Activated naive CD4-positive, alpha-beta T cell treated with anti-CD3 and anti-CD28 coated beads, Interleukin-2, amount 10 ng/mL, durations not matched to agents 7 days and 5 days (primary cell): ENCODE measurements around the gene RBM20.

Experiments
- CTCF ChIA-PET: fragments of 350-600 bp; sonication (Branson Sonifier 250); formaldehyde crosslinking; loops from one replicate; lab custom pipeline; 2021; ENCODE audit warnings: antibody characterized with exemption; lab: Charles Lee
- DNase-seq: peaks from one replicate; pipeline ENCODE4 v3.0.0-alpha.2; 2020
- H3K27ac Mint-ChIP-seq: one replicate; pipeline ENCODE4 v1.8.0; 2021; ENCODE audit warnings: mild to moderate bottlenecking, moderate library complexity, mixed read lengths
- H3K27me3 Mint-ChIP-seq: one replicate; pipeline ENCODE4 v1.8.0; 2021; ENCODE audit warnings: mild to moderate bottlenecking, mixed read lengths
- H3K36me3 Mint-ChIP-seq: one replicate; pipeline ENCODE4 v1.8.0; 2021; ENCODE audit warnings: mixed read lengths
- H3K4me1 Mint-ChIP-seq: one replicate; pipeline ENCODE4 v1.8.0; 2021; ENCODE audit warnings: mixed read lengths
- H3K4me3 Mint-ChIP-seq: one replicate; pipeline ENCODE4 v1.8.0; 2021; ENCODE audit warnings: mild to moderate bottlenecking, moderate library complexity, mixed read lengths
- H3K9me3 Mint-ChIP-seq: one replicate; pipeline ENCODE4 v1.8.0; 2021; ENCODE audit warnings: mixed read lengths

The RBM20 gene

DNA sequence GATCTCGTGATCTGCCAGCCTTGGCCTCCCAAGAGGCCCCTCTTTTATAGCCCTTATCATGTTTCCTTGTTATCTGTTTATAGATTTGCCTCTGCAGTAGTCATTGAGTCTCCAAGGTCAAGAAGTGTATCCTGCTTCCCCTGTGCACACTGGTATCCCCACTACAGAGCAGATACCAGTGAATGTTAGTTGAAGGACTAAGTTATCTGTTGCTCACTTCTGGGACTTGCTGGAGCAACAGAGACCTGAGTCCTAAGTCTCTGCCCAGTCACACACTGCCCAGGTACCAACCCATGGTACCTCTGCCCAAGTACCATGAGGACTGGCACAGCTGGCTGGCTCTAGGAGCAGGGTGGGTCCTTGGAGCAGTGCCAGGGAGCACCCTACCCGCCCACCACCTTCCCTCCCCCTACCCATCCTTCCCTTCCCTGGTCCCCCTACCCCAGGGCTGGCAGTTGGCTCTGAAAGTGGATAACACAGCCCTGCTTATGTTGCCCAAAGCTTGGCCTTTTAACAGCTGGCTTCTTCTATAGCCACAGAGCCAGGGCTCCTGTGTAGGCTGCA, 201.1 kb downstream of the RBM20 start:
- Mint-ChIP-seq H3K4me3 (no peak overlapping the region), H3K9me3 (peaks cover 3% of the 10 kb centered on the region), H3K27me3 (peaks cover 6% of the 10 kb centered on the region), H3K4me1 (peaks cover 53% of the 10 kb centered on the region), H3K36me3 (no peaks in the 10 kb centered on the region), H3K27ac (peak overlapping the region; percentile 69)
- CTCF ChIA-PET, result interaction anchor here (0.9 kb wide), 1 partner anchor 12 kb away, joined by 3 read pairs; no protein-coding TSS in a partner anchor
- DNase-seq, result no peak

DNA sequence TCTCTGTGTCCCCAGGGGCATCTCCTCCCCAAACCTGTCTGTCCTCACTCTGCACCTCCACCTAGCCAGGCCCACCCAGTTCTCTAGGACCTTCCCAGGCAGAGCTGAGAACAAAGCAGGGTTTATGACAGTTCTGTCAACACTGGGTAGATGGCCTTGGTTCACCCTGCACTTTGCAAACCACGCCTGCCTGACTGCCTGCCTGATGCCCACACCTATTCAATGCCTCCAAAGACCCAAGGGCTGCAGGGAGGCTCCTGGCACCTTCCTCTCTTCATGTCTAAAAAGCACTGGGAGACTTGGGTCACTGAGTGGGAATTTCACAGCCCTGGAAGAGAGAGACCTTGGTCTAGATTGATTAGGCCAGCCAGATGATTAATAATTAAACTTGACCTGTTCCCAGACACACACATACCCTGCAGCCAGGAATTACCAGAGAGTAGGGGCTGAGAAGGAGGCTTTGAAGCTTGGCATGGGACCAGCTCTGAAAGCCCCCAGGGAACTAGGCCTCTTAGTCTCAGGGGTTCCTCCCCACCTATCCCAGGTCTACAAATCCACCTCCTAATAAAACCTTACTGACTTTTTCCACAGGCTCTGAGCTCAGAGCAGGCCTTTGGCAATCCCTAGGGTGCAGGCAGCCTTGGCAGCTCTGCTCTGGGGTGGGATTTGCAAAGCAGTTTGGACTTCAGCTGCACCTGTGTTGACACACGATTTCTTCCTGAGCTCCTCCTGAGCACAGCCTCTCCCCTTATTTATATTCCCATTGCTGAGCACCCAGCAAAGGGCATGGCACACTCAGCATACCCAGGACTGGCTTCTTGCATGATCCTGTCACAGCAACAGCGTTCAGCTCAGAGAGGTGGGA, 201.9 kb downstream of the RBM20 start:
- Mint-ChIP-seq H3K4me1 (peaks cover 58% of the 10 kb centered on the region), H3K9me3 (peaks cover 3% of the 10 kb centered on the region), H3K27me3 (peaks cover 6% of the 10 kb centered on the region), H3K36me3 (no peaks in the 10 kb centered on the region), H3K4me3 (no peak overlapping the region), H3K27ac (no peak overlapping the region)
- no peak for DNase-seq
- CTCF ChIA-PET, result interaction anchor here (0.8 to 1.1 kb wide), 3 partner anchors 10 to 12 kb away, joined by 3 to 4 read pairs (median 3); no protein-coding TSS in a partner anchor

DNA sequence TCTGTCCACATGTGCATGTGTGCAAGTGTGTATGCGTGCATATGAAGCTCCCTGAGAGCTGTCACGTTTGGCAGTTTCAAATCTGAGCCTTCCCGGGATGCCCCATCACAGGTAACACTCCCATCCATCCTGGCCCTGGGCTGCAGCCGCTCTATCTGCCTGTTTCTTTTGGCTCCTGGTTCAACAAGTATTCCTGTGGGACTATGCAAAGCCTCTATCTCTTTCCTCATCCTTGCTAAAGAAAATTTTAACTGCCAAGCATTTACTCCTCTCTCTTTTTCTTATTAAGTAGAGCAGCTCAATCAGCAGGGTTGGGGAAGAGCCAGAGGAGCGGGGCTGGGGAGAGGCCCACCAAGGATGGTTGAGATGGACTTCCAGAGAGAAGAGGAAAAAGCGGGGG, 203.2 kb downstream of the RBM20 start:
- CTCF ChIA-PET, result no interaction called here
- Mint-ChIP-seq H3K27ac (no peak overlapping the region), H3K4me3 (no peak overlapping the region), H3K9me3 (peaks cover 3% of the 10 kb centered on the region), H3K36me3 (no peaks in the 10 kb centered on the region), H3K4me1 (peaks cover 59% of the 10 kb centered on the region), H3K27me3 (peaks cover 6% of the 10 kb centered on the region)
- DNase-seq, result no peak

DNA sequence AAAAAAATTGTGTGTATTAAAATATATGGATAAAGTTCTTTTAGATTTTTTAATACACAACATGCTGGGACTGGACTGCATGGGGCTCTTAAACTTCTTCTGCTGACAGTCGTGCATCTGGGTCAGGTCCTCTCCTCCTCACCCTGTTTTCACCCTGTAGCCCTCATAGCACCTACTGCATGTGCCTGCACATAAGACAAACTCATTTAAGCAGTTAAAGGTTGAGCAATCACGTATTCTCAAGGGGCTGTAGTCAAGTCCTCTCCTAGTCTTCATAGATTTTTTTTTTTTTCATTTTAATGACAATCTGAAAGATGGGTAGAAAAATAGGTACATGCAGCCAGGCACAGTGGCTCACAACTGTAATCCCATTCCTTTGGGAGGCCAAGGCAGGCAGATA, 204.0 kb downstream of the RBM20 start:
- Mint-ChIP-seq H3K9me3 (peaks cover 3% of the 10 kb centered on the region), H3K36me3 (no peaks in the 10 kb centered on the region), H3K4me1 (peaks cover 59% of the 10 kb centered on the region), H3K4me3 (no peak overlapping the region), H3K27ac (no peak overlapping the region), H3K27me3 (peaks cover 6% of the 10 kb centered on the region)
- CTCF ChIA-PET, result no interaction called here
- DNase-seq, result no peak

DNA sequence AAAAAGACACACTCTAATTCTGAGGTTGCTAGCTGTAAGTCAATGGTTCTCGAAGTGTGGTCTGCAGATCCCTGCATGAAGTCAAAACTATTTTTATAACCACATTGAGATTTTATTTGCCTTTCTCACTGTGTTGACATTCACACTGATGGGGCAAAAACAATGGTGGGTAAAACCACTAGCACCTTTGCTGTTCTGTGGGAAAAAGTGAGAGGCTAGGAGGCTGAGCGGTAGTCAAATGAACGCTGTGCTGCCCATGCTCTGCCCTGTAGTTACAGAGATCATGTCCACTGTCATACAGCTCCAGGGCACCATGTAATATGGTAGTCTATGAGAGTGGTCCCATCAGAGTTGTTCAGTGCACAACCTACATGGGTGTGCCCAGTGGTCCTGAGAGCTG, 206.0 kb downstream of the RBM20 start:
- peaks cover 61% of the 10 kb centered on the region for H3K4me1 Mint-ChIP-seq
- DNase-seq, result no peak

DNA sequence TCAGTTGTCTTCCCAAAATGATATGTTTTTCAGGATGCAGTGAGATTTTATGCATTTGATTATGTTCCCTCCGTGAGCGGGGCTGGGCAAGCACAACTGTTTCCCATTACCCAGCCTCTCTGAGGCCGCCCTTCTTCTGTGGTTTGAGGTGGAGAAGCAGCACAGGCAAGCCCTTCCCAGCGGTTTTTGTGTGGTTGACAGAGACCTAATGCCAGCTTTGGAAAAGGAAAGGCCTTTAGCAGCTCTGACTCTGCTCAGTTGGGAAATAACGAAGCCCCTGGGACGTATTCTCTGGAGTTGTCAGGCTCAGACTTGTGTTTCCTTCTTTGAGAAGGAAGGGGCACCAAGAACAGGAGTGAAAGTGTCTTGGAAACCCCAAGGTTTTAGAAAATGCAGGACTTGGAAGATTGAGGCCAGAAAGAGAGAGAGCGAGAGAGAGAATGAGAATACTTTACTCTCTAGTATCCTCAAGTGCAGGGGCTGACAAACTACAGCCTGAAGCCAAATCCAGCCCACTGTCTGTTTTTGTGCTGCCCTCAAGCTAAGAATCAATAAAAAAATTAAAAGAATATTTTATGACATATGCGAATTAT, 207.0 kb downstream of the RBM20 start:
- peak; percentile 49 for DNase-seq
- Mint-ChIP-seq H3K9me3 (peaks cover 7% of the 10 kb centered on the region), H3K36me3 (peaks cover 1% of the 10 kb centered on the region), H3K4me3 (no peak overlapping the region), H3K4me1 (peaks cover 62% of the 10 kb centered on the region), H3K27me3 (peaks cover 6% of the 10 kb centered on the region), H3K27ac (peak overlapping the region; percentile 26)
- CTCF ChIA-PET, result interaction anchor here (0.8 to 0.9 kb wide), 2 partner anchors 22 to 47 kb away, joined by 4 read pairs; no protein-coding TSS in a partner anchor

More for the DNA sequence above, 206.0 kb downstream of the RBM20 start:
- Mint-ChIP-seq H3K9me3 (peaks cover 2% of the 10 kb centered on the region), H3K36me3 (peaks cover 1% of the 10 kb centered on the region), H3K27ac (peak overlapping the region; percentile 24), H3K4me3 (no peak overlapping the region), H3K27me3 (peaks cover 6% of the 10 kb centered on the region)
- CTCF ChIA-PET, result interaction anchor here (0.8 kb wide), 1 partner anchor 46 kb away, joined by 4 read pairs; no protein-coding TSS in a partner anchor

DNA sequence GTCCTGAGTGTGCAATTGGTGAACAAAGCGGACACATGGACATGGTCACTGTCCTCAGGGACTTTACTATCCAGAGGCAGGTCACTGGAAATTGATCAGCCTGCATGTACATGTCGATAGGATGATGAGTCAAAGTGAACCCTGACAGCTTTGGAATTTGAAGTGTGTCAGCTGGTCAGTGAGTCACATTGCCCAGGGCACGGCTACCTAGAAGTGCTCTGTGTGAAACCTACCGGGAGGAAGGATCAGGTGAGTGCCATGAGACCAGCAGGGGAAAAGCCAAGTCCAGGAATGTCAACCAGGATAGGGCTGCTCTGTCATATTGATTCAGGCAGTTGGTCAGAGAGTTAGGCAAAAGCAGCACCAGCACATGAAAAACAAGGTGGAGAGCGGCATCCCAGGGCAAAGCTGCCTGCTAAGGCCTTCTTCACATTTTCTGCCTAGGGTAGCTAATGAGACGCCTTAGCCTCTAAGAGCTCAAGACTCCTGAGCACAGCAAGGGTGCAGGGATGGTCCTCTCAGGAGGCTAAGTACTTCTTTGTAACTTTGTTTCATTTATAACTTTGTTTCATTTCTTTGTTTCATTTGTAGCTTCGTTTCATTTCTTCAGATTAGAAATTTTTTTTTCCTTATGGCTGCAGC, 208.2 kb downstream of the RBM20 start:
- H3K9me3 Mint-ChIP-seq, result peaks cover 7% of the 10 kb centered on the region
- H3K36me3 Mint-ChIP-seq, result peaks cover 1% of the 10 kb centered on the region

DNA sequence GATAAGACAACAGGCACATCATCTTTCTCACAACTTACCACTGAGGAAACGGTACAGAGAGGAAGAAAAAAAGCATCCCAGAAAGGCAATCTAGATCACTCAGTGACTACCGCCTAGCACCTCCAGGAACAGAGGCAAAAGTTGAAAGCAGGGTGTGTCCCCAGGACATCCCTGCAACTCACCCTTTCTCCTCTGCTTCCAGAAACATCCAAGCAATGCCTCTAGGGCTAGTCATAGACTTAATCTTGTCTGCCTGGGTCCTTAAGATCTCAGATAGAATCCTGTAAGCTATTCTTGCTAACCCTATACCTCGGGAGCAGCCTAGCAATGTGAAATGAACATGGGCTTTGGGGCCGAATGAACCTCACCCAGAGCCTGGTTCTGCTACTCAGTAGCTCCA, 208.8 kb downstream of the RBM20 start:
- H3K4me3 Mint-ChIP-seq, result no peak overlapping the region
- peaks cover 1% of the 10 kb centered on the region for H3K36me3 Mint-ChIP-seq
- H3K27ac Mint-ChIP-seq, result no peak overlapping the region
- CTCF ChIA-PET, result interaction anchor here (0.8 to 1.5 kb wide), 4 partner anchors 12 to 49 kb away, joined by 3 to 5 read pairs (median 4); no protein-coding TSS in a partner anchor
- peaks cover 71% of the 10 kb centered on the region for H3K4me1 Mint-ChIP-seq
- no peaks in the 10 kb centered on the region for H3K27me3 Mint-ChIP-seq
- no peak for DNase-seq
- H3K9me3 Mint-ChIP-seq, result peaks cover 7% of the 10 kb centered on the region

More for the DNA sequence above, 208.2 kb downstream of the RBM20 start:
- Mint-ChIP-seq H3K27me3 (peaks cover 4% of the 10 kb centered on the region), H3K4me1 (peaks cover 65% of the 10 kb centered on the region), H3K27ac (no peak overlapping the region), H3K4me3 (no peak overlapping the region)
- CTCF ChIA-PET, result interaction anchor here (0.8 to 1.5 kb wide), 4 partner anchors 12 to 49 kb away, joined by 3 to 5 read pairs (median 4); no protein-coding TSS in a partner anchor
- no peak for DNase-seq

DNA sequence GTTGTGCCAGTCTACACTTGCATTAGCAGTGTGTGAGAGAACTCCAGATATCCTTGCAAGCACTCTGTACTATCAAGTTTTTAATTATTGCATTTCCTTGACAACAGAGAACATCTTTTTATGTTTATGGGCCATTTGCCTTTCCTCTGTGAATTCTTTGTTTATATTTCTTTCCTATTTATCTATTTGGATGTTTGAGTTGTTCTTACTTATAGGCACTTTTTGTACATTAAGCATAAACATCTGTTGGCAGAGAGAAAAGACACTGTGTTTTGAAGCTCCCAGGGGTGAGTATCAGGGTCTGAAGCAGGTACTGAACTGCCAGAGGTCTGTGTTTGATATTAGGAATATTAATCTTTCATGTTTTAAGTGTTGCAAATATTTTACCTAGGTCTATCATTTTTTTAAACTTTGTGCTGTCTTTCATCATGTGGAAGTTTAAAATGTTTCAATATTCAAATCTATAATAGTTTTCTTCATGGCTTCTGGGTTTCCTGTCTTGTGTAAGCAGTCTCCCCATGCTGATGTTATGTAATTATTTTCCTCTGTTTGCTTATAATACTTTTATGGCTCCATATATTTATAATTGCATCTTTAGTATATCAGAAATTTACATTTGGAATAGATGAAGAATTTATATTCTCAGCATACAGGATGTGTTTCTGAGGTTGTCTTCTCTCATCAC, 209.9 kb downstream of the RBM20 start:
- H3K27me3 Mint-ChIP-seq, result no peaks in the 10 kb centered on the region
- peaks cover 82% of the 10 kb centered on the region for H3K4me1 Mint-ChIP-seq
- DNase-seq, result no peak
- CTCF ChIA-PET, result no interaction called here
- H3K27ac Mint-ChIP-seq, result no peak overlapping the region
- peaks cover 1% of the 10 kb centered on the region for H3K36me3 Mint-ChIP-seq
- peaks cover 7% of the 10 kb centered on the region for H3K9me3 Mint-ChIP-seq
- no peak overlapping the region for H3K4me3 Mint-ChIP-seq

DNA sequence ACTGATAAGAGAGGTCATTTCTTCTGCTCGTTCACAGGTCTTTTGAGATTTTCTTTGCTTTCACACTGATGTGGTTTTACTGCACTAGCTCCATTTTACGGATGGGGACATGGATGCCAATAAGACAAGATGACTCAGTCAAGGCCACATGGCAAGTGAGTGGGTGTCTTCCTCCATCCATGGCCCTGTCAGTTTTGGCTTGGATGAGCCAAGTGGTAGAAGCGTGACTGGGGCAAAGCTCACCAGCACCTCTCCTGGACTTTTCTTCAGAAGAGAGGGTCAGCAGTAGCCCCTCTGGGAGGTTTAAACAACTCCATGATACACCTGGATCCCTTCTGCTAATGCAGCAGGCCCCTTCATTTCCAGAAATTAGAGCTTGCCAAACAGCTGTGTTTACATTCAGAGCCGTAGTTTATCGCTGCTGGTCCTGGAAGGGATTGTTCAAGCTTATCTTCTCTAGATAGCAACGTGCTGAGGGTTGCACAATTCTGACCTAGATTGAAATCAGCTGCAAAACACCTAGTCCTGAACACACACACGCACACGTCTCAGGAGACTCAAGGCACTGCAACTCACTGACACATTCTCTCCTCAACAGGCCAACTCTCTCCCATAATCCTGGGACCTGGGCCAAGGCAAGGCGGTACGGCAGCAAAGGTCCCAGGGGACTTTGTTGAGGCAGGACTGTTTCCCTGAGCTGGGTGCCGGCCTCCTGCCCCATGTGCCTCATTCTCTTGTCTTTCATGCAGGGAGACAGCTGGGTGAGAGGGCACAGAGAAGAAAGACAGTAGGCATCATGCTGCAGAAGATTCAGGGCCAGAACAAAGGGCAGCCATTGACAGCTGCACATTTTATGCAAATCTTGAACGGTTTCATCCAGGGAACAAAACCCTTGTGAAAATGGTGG, 213.4 kb downstream of the RBM20 start:
- Mint-ChIP-seq H3K36me3 (peaks cover 1% of the 10 kb centered on the region), H3K4me1 (peaks cover 90% of the 10 kb centered on the region), H3K27me3 (no peaks in the 10 kb centered on the region), H3K27ac (peak overlapping the region; percentile 95), H3K9me3 (peaks cover 7% of the 10 kb centered on the region), H3K4me3 (no peak overlapping the region)
- CTCF ChIA-PET, result interaction anchor here (1.0 to 3.5 kb wide), 7 partner anchors 10 to 54 kb away, joined by 3 to 16 read pairs (median 4); partner anchors contain the start of gene PDCD4
- no peak for DNase-seq

DNA sequence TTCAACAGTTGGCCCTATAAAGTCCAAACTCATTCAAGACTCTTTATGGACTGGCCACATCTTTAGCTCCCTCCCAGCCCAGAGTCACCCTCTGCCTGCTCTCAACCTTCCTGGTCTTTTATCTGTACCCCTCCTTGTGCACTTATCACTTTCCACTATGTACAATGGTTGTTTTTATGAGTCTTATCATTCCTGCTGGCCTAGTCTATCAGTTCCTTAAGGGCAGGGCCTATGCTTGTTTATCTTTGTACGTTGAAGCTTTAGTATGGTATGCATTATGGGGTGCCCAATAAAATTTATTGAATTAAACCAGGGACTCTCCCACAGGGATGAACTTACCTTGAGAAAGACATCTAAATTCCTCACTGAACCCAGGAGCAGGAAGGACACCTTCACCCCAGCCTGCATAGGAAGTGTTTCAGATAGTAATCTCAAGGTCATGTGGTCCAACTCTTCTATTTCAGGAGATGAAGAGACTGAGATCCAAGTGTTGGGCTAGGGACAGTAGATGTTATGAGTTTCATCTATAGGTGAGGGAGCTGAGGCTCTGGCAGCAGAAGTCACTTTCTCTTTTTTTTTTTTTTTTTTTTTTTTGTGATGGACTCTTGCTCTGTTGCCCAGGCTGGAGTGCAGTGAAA, 214.3 kb downstream of the RBM20 start:
- Mint-ChIP-seq H3K9me3 (peaks cover 7% of the 10 kb centered on the region), H3K4me1 (peaks cover 90% of the 10 kb centered on the region), H3K4me3 (peak overlapping the region; percentile 6), H3K27ac (peak overlapping the region; percentile 95), H3K36me3 (peaks cover 2% of the 10 kb centered on the region), H3K27me3 (no peaks in the 10 kb centered on the region)
- no peak for DNase-seq
- CTCF ChIA-PET, result interaction anchor here (1.2 to 3.5 kb wide), 6 partner anchors 9 to 55 kb away, joined by 3 to 16 read pairs (median 4); no protein-coding TSS in a partner anchor
